Hepatocyte (in vitro differentiated cells): ENCODE results near the gene ANKRD44. TPM values are rescaled to one million over a fixed set of nuclear protein-coding genes. Genes with fewer than 3 reads are reported as not detected.

Experiments used
- DNase-seq: peaks from one replicate; pipeline ENCODE4 v3.0.0-alpha.2; 2016; ENCODE audit warnings: low spot score
- H2AFZ ChIP-seq: fragments of 200-600 bp; sonication (generic); 2 replicates; pipeline ENCODE4 v1.6.0; 2016; ENCODE audit warnings: antibody characterized with exemption, mild to moderate bottlenecking
- H3K27ac ChIP-seq: fragments of 200-600 bp; sonication (generic); 2 replicates; pipeline ENCODE4 v1.5.1; 2016; ENCODE audit warnings: mild to moderate bottlenecking
- H3K27me3 ChIP-seq: fragments of 200-600 bp; sonication (generic); 2 replicates; pipeline ENCODE4 v1.6.1; 2016
- H3K36me3 ChIP-seq: fragments of 200-600 bp; sonication (generic); replicated peaks from 2 replicates; pipeline ENCODE4 v1.5.1; 2016; ENCODE audit warnings: low read depth; ENCODE audit not compliant: insufficient read depth
- H3K4me1 ChIP-seq: fragments of 200-600 bp; sonication (generic); 2 replicates; pipeline ENCODE4 v1.5.1; 2016; ENCODE audit warnings: mild to moderate bottlenecking, moderate library complexity; ENCODE audit not compliant: insufficient read depth
- H3K4me2 ChIP-seq: fragments of 200-600 bp; sonication (generic); 2 replicates; pipeline ENCODE4 v1.6.0; 2016
- H3K4me3 ChIP-seq: fragments of 200-600 bp; sonication (generic); 2 replicates; pipeline ENCODE4 v1.5.1; 2016; ENCODE audit warnings: mild to moderate bottlenecking
- H3K79me2 ChIP-seq: fragments of 200-600 bp; sonication (generic); 2 replicates; pipeline ENCODE4 v1.6.0; 2017; ENCODE audit warnings: mild to moderate bottlenecking
- H3K9me2 ChIP-seq: fragments of 200-600 bp; sonication (generic); replicated peaks from 2 replicates; pipeline ENCODE4 v1.6.0; 2017; ENCODE audit warnings: mild to moderate bottlenecking; ENCODE audit not compliant: insufficient read depth
- H3K9me3 ChIP-seq: fragments of 200-600 bp; sonication (generic); 2 replicates; pipeline ENCODE4 v1.5.1; 2016; ENCODE audit warnings: low read depth, mild to moderate bottlenecking
- H4K20me1 ChIP-seq: fragments of 200-600 bp; sonication (generic); 2 replicates; pipeline ENCODE4 v1.6.0; 2016; ENCODE audit warnings: mild to moderate bottlenecking; ENCODE audit not compliant: insufficient read depth, poor library complexity, severe bottlenecking
- EZH2 ChIP-seq: fragments of 200-600 bp; sonication (generic); IDR thresholded peaks from 2 replicates; pipeline ENCODE4 v1.6.1; 2016; ENCODE audit warnings: antibody characterized with exemption, mild to moderate bottlenecking, borderline replicate concordance
- EZH2phosphoT487 ChIP-seq: fragments of 200-600 bp; sonication (generic); IDR thresholded peaks from one replicate; pipeline ENCODE4 v1.6.1; 2018; ENCODE audit warnings: antibody characterized with exemption, mild to moderate bottlenecking, low read depth, moderate library complexity; ENCODE audit not compliant: unreplicated experiment, severe bottlenecking
- WGBS: methylation state at CpG from one replicate; pipeline ENCODE4 v1.1.6; 2016; ENCODE audit warnings: low lambda C conversion rate; ENCODE audit errors: missing lambda C conversion rate; 5-methylcytosine and 5-hydroxymethylcytosine counted together
- polyA plus RNA-seq: library from polyadenylated mRNA; unstranded; fragments of >200 nt; fragmentation: Nextera tagmentation; extraction: Ambion mirVana; gene quantifications from 2 replicates; pipeline ENCODE4 v1.2.1, GENCODE V29; 2016
- total RNA-seq: library from RNA; depleted of rRNA; stranded (reverse); fragments of >200 nt; gene quantifications from 2 replicates; pipeline ENCODE4 v1.2.3, GENCODE V29; 2014
- TF ChIP-seq, protein P1 (sequence below): fragments of 200-600 bp; sonication (generic); IDR thresholded peaks from 2 replicates; pipeline ENCODE4 v1.5.1; 2016; ENCODE audit warnings: antibody characterized with exemption, mild to moderate bottlenecking; ENCODE audit not compliant: poor library complexity

The ANKRD44 gene
- total and polyA plus RNA-seq, 2 experiments from 2014 or later: 5.9 to 9.1 TPM

DNA sequence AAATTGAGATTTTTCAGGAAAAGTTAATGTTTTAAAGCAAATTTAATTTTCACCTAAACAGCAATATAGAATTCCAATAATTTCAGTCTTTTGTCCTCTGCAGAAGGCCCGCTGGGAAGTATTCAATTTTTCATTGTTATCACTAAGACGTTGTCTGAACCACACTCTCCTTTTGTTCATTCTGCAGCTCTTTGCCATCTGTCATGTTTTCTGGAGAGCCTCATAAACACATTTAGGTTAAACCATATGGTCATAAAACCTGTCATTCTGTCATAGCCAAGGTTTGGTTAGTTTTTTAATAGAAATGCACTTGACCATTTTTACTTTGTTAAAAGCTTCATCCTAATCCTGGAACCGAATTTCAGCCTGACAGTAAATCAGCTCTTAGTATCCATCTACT lies 330.1 kb downstream of the ANKRD44 start:
- H3K27me3 ChIP-seq: no peaks in the 10 kb centered on the region
- H3K9me3 ChIP-seq: no peaks in the 10 kb centered on the region
- H3K4me3 ChIP-seq: no peak overlapping the region
- H4K20me1 ChIP-seq: no peaks in the 10 kb centered on the region
- 45% methylated on average over 3 of the region's 3 CpGs for WGBS
- TF ChIP-seq, protein P1, sequence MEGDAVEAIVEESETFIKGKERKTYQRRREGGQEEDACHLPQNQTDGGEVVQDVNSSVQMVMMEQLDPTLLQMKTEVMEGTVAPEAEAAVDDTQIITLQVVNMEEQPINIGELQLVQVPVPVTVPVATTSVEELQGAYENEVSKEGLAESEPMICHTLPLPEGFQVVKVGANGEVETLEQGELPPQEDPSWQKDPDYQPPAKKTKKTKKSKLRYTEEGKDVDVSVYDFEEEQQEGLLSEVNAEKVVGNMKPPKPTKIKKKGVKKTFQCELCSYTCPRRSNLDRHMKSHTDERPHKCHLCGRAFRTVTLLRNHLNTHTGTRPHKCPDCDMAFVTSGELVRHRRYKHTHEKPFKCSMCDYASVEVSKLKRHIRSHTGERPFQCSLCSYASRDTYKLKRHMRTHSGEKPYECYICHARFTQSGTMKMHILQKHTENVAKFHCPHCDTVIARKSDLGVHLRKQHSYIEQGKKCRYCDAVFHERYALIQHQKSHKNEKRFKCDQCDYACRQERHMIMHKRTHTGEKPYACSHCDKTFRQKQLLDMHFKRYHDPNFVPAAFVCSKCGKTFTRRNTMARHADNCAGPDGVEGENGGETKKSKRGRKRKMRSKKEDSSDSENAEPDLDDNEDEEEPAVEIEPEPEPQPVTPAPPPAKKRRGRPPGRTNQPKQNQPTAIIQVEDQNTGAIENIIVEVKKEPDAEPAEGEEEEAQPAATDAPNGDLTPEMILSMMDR: no peak
- TF ChIP-seq EZH2phosphoT487 (no peak), EZH2 (no peak)
- H3K9me2 ChIP-seq: no peaks in the 10 kb centered on the region
- H2AFZ ChIP-seq: no peak overlapping the region
- H3K27ac ChIP-seq: no peak overlapping the region
- DNase-seq: no peak
- H3K4me1 ChIP-seq: no peaks in the 10 kb centered on the region
- H3K79me2 ChIP-seq: no peaks in the 10 kb centered on the region
- no peaks in the 10 kb centered on the region for H3K36me3 ChIP-seq
- no peak overlapping the region for H3K4me2 ChIP-seq

DNA sequence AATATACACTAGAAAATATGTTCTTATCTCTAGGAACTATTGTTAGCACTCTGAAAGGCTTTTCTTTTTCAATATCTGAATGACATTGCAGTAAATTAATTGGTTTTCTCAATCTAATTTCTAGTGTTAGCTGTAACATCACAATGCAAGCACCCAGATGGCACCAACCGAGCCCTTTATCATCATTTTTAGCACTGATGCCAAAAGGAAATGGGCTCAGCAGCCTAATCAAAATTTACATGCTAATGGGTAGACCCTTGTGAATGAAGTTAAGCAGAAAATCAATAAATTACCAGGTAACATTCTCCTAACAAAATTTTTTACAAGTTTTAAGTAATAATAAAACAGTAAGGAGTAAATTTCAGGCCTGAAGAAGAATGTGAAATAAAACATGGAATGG lies 330.6 kb downstream of the ANKRD44 start:
- Histone ChIP-seq H4K20me1 (no peaks in the 10 kb centered on the region), H3K27me3 (no peaks in the 10 kb centered on the region), H2AFZ (no peak overlapping the region), H3K9me2 (no peaks in the 10 kb centered on the region), H3K27ac (no peak overlapping the region), H3K4me1 (no peaks in the 10 kb centered on the region), H3K36me3 (no peaks in the 10 kb centered on the region), H3K79me2 (no peaks in the 10 kb centered on the region), H3K4me3 (no peak overlapping the region), H3K9me3 (no peaks in the 10 kb centered on the region), H3K4me2 (no peak overlapping the region)
- 68% methylated on average over 1 of the region's 1 CpG for WGBS
- no peak for DNase-seq
- TF ChIP-seq EZH2phosphoT487 (no peak), EZH2 (no peak)
- TF ChIP-seq, protein P1: no peak

DNA sequence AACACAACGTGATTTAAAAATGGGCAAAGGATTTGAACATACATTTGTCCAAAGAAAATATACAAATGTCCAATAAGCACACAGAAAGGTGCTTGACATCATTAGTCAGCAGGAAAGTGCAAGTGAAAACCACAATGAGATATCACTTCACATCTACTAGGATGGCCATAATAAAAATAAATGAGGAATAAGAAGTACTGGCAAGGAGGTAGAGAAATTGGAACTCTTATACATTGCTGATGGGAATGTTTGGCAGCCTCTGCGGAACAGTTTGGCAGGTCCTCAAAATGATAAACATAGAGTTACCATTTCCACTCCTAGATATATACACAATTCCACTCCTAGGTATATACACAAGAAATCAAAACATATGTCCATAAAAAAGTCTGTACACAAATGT lies 333.1 kb downstream of the ANKRD44 start:
- Histone ChIP-seq H3K9me2 (no peaks in the 10 kb centered on the region), H3K27ac (no peak overlapping the region), H4K20me1 (no peaks in the 10 kb centered on the region), H3K4me1 (no peaks in the 10 kb centered on the region), H3K4me2 (no peak overlapping the region), H3K9me3 (no peaks in the 10 kb centered on the region), H3K79me2 (no peaks in the 10 kb centered on the region), H3K36me3 (no peaks in the 10 kb centered on the region), H3K4me3 (no peak overlapping the region), H3K27me3 (no peaks in the 10 kb centered on the region), H2AFZ (no peak overlapping the region)
- 60% methylated on average over 2 of the region's 2 CpGs for WGBS
- no peak for TF ChIP-seq EZH2
- TF ChIP-seq, protein P1: no peak
- no peak for TF ChIP-seq EZH2phosphoT487
- no peak for DNase-seq

DNA sequence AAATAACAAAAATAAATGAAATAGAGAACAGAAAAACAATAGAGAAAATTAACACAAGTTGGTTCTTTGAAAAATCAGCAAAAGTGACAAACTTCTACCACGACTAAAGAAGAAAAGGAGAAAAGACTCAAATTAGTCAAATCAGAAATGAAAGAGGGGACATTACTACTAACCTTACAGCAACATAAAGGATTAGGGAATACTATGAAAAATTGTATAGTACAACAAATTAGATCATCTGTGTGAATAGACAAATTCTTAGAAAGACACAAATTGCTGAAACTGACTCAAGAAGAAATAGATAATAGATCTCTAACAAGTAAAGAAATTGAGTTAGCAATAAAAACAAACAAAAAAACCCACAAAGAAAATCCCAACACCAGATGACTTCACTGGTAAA lies 335.6 kb downstream of the ANKRD44 start:
- no peaks in the 10 kb centered on the region for H4K20me1 ChIP-seq
- H2AFZ ChIP-seq: no peak overlapping the region
- H3K4me2 ChIP-seq: no peak overlapping the region
- H3K4me3 ChIP-seq: no peak overlapping the region
- H3K9me2 ChIP-seq: no peaks in the 10 kb centered on the region
- no peaks in the 10 kb centered on the region for H3K4me1 ChIP-seq
- H3K27ac ChIP-seq: no peak overlapping the region
- no peaks in the 10 kb centered on the region for H3K36me3 ChIP-seq
- no peak for DNase-seq
- no peaks in the 10 kb centered on the region for H3K9me3 ChIP-seq
- TF ChIP-seq, protein P1: no peak
- TF ChIP-seq EZH2 (no peak), EZH2phosphoT487 (no peak)
- H3K79me2 ChIP-seq: no peaks in the 10 kb centered on the region
- H3K27me3 ChIP-seq: no peaks in the 10 kb centered on the region
- WGBS: 95% methylated on average over 1 of the region's 1 CpG
